BLaER1 (cell line): ENCODE results near the gene CUX1.

Experiments
- H3K27ac ChIP-seq: shearing (Covaris generic); formaldehyde crosslinking; 2 replicates; pipeline ENCODE4 v1.8.1; 2022
- H3K27me3 ChIP-seq: shearing (Covaris generic); formaldehyde crosslinking; 2 replicates; pipeline ENCODE4 v1.8.1; 2022
- H3K36me3 ChIP-seq: shearing (Covaris generic); formaldehyde crosslinking; 2 replicates; pipeline ENCODE4 v1.8.1; 2022
- H3K4me1 ChIP-seq: shearing (Covaris generic); formaldehyde crosslinking; 2 replicates; pipeline ENCODE4 v1.8.1; 2022
- H3K4me2 ChIP-seq: shearing (Covaris generic); formaldehyde crosslinking; 2 replicates; pipeline ENCODE4 v1.8.1; 2022
- H3K4me3 ChIP-seq: shearing (Covaris generic); formaldehyde crosslinking; 2 replicates; pipeline ENCODE4 v1.8.1; 2022
- H3K9ac ChIP-seq: shearing (Covaris generic); formaldehyde crosslinking; 2 replicates; pipeline ENCODE4 v1.8.1; 2022
- H3K9me3 ChIP-seq: shearing (Covaris generic); formaldehyde crosslinking; 2 replicates; pipeline ENCODE4 v1.8.1; 2022
- H4K20me1 ChIP-seq: shearing (Covaris generic); formaldehyde crosslinking; 2 replicates; pipeline ENCODE4 v1.8.1; 2022
- Cebpa-rat ChIP-seq: shearing (Covaris generic); IDR thresholded peaks from 2 replicates; pipeline ENCODE4 v1.8.1; 2022

Gene CUX1

DNA sequence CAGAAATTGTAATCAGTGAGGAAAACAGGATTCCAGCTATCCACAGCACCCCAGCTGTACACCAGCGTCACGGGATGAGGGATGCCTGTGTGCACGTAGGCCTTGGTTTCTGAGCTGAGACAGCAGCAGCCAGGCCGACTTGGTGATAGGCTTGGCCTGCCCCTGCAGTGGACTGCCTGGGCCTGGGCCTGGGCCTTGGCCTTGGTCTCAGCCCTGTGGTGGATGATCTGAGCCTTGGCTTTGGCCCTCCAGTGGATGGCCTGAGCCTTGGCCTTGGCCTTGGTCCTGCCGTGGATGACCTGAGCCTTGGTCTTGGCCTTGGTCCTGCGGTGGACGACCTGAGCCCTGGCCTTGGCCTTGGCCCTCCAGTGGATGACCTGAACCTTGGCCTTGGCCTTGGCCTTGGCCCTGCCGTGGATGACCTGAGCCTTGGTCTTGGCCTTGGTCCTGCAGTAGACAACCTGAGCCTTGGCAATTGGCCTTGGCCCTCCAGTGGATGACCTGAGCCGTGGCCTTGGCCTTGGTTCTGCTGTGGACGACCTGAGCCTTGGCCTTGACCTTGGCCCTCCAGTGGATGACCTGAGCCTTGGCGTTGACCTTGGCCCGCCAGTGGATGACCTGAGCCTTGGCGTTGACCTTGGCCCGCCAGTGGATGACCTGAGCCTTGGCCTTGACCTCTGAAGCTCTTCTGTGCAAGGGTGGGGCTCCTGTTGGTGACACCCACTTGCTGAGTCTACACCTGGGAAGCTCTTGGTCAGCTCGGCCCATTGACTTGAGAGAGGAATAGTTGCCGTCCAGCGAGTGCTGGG is 93.8 kb downstream of the CUX1 start:
- peaks cover 61% of the 10 kb centered on the region for H3K36me3 ChIP-seq
- TF ChIP-seq Cebpa-rat = no peak
- no peaks in the 10 kb centered on the region for H3K27me3 ChIP-seq
- H3K4me3 ChIP-seq = no peak overlapping the region
- peak overlapping the region; percentile 27; the same call in 1 of the 2 replicates for H3K4me2 ChIP-seq
- peak overlapping the region; percentile 48 for H3K27ac ChIP-seq
- no peaks in the 10 kb centered on the region for H3K9me3 ChIP-seq
- H4K20me1 ChIP-seq = peaks cover 95% of the 10 kb centered on the region
- H3K9ac ChIP-seq = peak overlapping the region; percentile 16; the same call in 1 of the 2 replicates
- peaks cover 87% of the 10 kb centered on the region for H3K4me1 ChIP-seq

DNA sequence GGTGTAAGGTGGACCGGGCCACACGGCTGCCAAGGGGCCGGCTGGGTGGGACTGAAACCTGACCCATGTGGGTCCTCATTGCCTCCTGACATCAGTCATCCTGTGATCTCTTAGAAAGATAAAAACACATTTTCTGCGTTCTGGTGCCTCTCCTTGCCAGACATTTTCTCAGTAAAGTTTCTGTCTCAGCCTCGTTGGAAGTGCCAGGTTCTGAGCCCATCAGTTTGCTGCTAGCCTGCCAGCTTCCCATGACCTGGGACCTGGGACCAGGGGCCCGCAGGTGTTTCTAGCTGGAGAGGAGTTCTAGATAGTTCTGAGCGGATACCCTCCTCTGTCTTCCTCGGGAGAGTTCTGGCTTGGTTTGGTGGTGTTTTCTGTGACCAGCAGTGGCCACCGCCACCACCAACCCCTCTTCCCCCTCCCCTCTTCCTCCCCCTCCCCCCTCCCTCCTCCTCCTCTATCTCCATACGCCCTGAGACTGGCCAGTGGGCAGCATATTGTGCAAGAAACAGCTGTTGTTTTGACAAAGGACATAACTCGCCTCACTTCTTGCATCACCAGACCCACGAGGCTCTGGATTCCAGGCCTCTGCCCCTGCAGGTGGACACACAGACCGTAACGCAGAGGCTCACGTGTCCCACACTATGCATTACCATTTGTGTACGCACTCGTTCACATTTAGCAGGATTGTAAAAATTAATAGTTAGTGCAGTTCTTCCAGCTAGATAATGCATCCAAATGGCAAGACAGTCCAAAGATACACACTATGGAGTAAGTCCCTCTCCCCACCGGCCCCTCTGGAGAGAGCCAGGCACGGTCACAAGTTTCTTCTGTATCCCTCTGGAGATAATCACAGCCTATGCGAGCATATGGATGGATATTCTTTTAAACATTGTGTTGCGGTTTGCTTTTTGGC is 94.6 kb downstream of the CUX1 start:
- H3K27ac ChIP-seq = peak overlapping the region; percentile 72
- H3K4me3 ChIP-seq = no peak overlapping the region
- H4K20me1 ChIP-seq = peaks cover 95% of the 10 kb centered on the region

GRCh38 chr7:101912716-101913110 is 95.3 kb downstream of the CUX1 start:
- peaks cover 67% of the 10 kb centered on the region for H3K36me3 ChIP-seq
- peaks cover 94% of the 10 kb centered on the region for H4K20me1 ChIP-seq
- peaks cover 91% of the 10 kb centered on the region for H3K4me1 ChIP-seq
- no peaks in the 10 kb centered on the region for H3K27me3 ChIP-seq
- H3K4me2 ChIP-seq = peak overlapping the region; percentile 85
- H3K4me3 ChIP-seq = no peak overlapping the region
- TF ChIP-seq Cebpa-rat = no peak
- H3K9ac ChIP-seq = peak overlapping the region; percentile 42
- no peaks in the 10 kb centered on the region for H3K9me3 ChIP-seq
- peak overlapping the region; percentile 72 for H3K27ac ChIP-seq

More for the DNA sequence above, 94.6 kb downstream of the CUX1 start:
- TF ChIP-seq Cebpa-rat = no peak
- peak overlapping the region; percentile 40; the same call in 1 of the 2 replicates for H3K9ac ChIP-seq
- H3K4me2 ChIP-seq = peak overlapping the region; percentile 85
- H3K9me3 ChIP-seq = no peaks in the 10 kb centered on the region
- no peaks in the 10 kb centered on the region for H3K27me3 ChIP-seq
- peaks cover 88% of the 10 kb centered on the region for H3K4me1 ChIP-seq
- H3K36me3 ChIP-seq = peaks cover 67% of the 10 kb centered on the region

- TF ChIP-seq Cebpa-rat = no peak
- H3K4me2 ChIP-seq = peak overlapping the region; percentile 85
- H3K36me3 ChIP-seq = peaks cover 73% of the 10 kb centered on the region
Observed at GRCh38 chr7:101913247-101913721, 95.9 kb downstream of the CUX1 start.

GRCh38 chr7:101913851-101914250 is 96.4 kb downstream of the CUX1 start:
- Histone ChIP-seq H4K20me1 (peaks cover 90% of the 10 kb centered on the region), H3K4me3 (peak overlapping the region; percentile 25; the same call in 1 of the 2 replicates), H3K36me3 (peaks cover 76% of the 10 kb centered on the region), H3K27me3 (no peaks in the 10 kb centered on the region), H3K4me1 (peaks cover 91% of the 10 kb centered on the region), H3K9ac (peak overlapping the region; percentile 42), H3K9me3 (no peaks in the 10 kb centered on the region), H3K27ac (peak overlapping the region; percentile 72), H3K4me2 (peak overlapping the region; percentile 85)
- no peak for TF ChIP-seq Cebpa-rat

More at GRCh38 chr7:101913247-101913721, 95.9 kb downstream of the CUX1 start:
- H3K4me1 ChIP-seq = peaks cover 91% of the 10 kb centered on the region
- peaks cover 92% of the 10 kb centered on the region for H4K20me1 ChIP-seq
- peak overlapping the region; percentile 72 for H3K27ac ChIP-seq
- peak overlapping the region; percentile 42 for H3K9ac ChIP-seq
- H3K9me3 ChIP-seq = no peaks in the 10 kb centered on the region
- H3K4me3 ChIP-seq = peak overlapping the region; percentile 25; the same call in 1 of the 2 replicates
- no peaks in the 10 kb centered on the region for H3K27me3 ChIP-seq

- Histone ChIP-seq H3K9me3 (no peaks in the 10 kb centered on the region), H3K27ac (peak overlapping the region; percentile 66), H3K27me3 (no peaks in the 10 kb centered on the region), H3K36me3 (peaks cover 78% of the 10 kb centered on the region), H4K20me1 (peaks cover 89% of the 10 kb centered on the region), H3K4me1 (peaks cover 85% of the 10 kb centered on the region), H3K4me2 (peak overlapping the region; percentile 44; the same call in 1 of the 2 replicates), H3K9ac (peak overlapping the region; percentile 29; the same call in 1 of the 2 replicates), H3K4me3 (no peak overlapping the region)
- no peak for TF ChIP-seq Cebpa-rat
Observed at GRCh38 chr7:101915000-101915399, 97.6 kb downstream of the CUX1 start.

- peak overlapping the region; percentile 39 for H3K27ac ChIP-seq
- H3K4me3 ChIP-seq = no peak overlapping the region
- peaks cover 79% of the 10 kb centered on the region for H3K4me1 ChIP-seq
- peaks cover 77% of the 10 kb centered on the region for H3K36me3 ChIP-seq
- peak overlapping the region; percentile 44; the same call in 1 of the 2 replicates for H3K4me2 ChIP-seq
- H3K9ac ChIP-seq = no peak overlapping the region
- no peaks in the 10 kb centered on the region for H3K9me3 ChIP-seq
- peaks cover 87% of the 10 kb centered on the region for H4K20me1 ChIP-seq
- H3K27me3 ChIP-seq = no peaks in the 10 kb centered on the region
- TF ChIP-seq Cebpa-rat = no peak
Observed at GRCh38 chr7:101916041-101916800, 98.8 kb downstream of the CUX1 start.

DNA sequence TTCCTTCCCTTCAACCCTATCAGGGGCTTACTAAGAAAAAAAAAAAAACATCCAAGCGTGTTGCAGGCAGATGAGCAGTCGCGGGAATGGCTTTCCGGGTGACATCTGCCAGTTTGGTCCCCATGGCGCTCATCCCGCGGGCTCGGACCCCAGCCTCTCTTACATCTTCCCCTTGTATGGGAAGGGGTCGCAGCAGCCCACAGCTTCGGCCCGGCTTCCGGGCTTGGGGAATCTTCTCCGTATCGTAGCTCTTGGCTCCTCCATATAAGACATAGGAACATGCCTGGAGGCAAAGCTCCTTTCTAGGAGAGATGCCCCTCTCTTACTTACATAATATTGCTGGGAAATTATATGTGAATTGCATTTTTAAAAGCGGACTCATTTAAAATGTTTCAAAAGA is 99.5 kb downstream of the CUX1 start:
- Histone ChIP-seq H4K20me1 (peaks cover 85% of the 10 kb centered on the region), H3K9ac (no peak overlapping the region), H3K4me3 (no peak overlapping the region), H3K27me3 (no peaks in the 10 kb centered on the region), H3K4me1 (peaks cover 75% of the 10 kb centered on the region), H3K27ac (peak overlapping the region; percentile 39), H3K36me3 (peaks cover 77% of the 10 kb centered on the region), H3K4me2 (no peak overlapping the region), H3K9me3 (no peaks in the 10 kb centered on the region)
- no peak for TF ChIP-seq Cebpa-rat

GRCh38 chr7:101917566-101917965 is 100.1 kb downstream of the CUX1 start:
- H3K36me3 ChIP-seq = peaks cover 80% of the 10 kb centered on the region
- TF ChIP-seq Cebpa-rat = no peak
- H4K20me1 ChIP-seq = peaks cover 85% of the 10 kb centered on the region
- no peak overlapping the region; the same call in 1 of the 2 replicates for H3K4me2 ChIP-seq
- no peak overlapping the region; the same call in 1 of the 2 replicates for H3K9ac ChIP-seq
- no peaks in the 10 kb centered on the region for H3K27me3 ChIP-seq
- H3K4me3 ChIP-seq = no peak overlapping the region
- peaks cover 75% of the 10 kb centered on the region for H3K4me1 ChIP-seq
- H3K27ac ChIP-seq = peak overlapping the region; percentile 56; the same call in 1 of the 2 replicates
- no peaks in the 10 kb centered on the region for H3K9me3 ChIP-seq
